Middle frontal gyrus (tissue), 1 donor: ENCODE data around the gene SYNJ2BP.
"Not testable (repeated sequence)": the region's sequence is repeated elsewhere in the genome, so short reads cannot be mapped to it uniquely, and the experiment has no call there.

Experiments used
- DNase-seq: peaks from one replicate; pipeline ENCODE4 v3.0.0-alpha.2; 2015; ENCODE audit warnings: low spot score; ENCODE audit errors: extremely low spot score

SYNJ2BP gene, protein sequence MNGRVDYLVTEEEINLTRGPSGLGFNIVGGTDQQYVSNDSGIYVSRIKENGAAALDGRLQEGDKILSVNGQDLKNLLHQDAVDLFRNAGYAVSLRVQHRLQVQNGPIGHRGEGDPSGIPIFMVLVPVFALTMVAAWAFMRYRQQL

DNA sequence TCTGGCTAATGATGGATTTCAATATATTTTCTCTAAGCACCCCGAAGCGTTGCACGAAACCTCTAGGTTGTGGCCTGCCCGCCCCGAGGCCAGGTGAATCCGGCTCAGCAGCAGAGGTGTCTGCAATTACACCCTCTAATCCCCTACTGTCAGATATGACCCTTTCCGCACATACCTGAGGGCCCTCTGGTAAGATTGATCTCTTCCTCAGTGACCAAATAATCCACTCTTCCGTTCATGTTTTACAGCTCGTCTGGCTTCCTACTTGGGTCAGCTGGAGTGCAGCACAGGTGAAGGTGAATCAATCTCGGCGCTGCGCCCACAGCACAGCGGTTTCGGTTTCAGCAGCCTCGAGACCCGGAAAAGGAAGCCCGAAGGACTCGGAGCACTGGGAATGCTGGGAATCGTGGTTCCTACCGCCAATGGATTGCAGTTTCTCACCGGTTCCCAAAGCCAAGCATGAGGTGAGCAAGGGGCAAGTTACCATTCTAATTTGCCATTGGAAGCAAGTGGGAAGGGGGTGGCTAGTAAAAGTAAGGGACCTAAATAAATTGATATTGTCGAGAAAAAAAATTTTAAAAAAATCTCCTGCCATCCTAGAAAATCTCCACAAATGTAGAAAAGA is at the start of gene SYNJ2BP:
SYNJ2BP (minus strand) TSS at position 366 of the 625 bp plus-strand sequence; CDS start at position 239, 127 bp downstream.
- peak; percentile 72 for DNase-seq

DNA sequence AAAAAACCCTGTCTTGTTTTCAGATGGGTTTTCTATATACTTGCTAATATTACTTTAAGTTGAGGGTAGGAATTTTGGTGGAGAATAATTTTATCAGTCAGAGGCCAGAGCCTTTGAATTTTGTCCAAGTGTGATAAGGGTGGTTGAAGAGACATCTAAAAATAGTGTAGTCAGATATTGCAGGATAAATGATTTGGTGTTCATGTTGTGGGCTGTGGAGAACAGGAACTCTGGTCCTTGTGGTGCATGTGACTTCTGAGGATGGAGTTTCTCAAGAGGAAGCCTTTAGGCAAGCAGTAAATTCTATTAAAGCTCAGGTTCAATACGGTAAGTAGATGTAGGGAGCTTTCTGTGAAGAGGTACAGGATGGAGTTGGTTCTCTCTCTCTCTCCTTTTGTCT is 37.8 kb upstream of the SYNJ2BP start:
- DNase-seq: no peak

DNA sequence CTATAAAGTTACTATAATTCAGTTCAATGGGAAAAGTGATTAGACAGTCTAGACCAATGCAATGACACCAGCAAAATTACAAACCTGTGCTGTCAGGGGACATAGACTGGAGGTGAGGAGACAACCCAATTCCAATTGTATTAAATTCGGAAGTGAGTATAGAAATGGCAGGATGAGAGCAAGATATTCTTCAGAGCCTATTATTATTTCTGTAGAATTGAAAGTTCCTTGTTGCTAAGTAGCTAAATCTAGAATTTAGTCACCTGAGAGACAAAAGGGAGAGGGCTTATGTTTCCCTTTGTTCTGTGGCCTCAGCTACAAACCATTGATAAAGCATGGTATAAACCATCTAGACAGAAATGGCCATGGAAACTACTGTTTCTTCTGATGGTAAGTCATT is 35.0 kb upstream of the SYNJ2BP start, which contains the start of gene ADAM21:
ADAM21 (plus strand) TSS at position 301 of the 400 bp plus-strand sequence. CDS start 5,326 bp downstream, outside the sequence.
- DNase-seq: no peak

DNA sequence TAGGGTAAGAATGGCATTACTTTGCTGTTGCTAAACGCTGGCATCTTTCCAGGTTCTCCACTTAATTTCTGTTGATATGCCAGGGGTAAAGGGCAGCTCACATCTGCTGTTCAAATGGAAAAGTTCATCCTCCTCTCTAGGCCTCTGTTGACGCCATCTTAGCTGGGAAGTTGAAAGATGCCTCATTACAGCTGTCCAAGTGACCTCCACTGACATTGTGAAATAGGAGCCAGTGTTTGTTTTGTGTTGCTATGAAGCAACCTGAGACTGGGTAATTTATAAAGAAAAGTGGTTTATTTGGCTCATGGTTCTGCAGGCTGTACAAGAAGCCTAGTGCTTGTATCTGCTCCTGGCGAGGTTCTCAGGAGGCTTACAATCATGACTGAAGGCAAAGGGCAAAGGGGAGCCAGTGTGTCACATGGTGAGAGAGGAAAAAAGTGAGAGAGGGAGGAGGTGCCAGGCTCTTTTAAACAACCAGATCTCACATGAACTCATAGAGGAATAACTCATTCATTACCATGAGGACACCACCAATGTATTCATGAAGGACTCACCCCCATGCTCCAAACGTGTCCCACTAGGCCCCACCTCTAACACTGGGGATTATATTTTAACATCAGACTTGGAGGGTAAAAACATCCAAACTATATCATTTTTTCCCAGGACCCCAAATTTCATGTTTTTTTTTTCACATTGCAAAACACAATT is 31.9 kb upstream of the SYNJ2BP start:
- DNase-seq: no peak

DNA sequence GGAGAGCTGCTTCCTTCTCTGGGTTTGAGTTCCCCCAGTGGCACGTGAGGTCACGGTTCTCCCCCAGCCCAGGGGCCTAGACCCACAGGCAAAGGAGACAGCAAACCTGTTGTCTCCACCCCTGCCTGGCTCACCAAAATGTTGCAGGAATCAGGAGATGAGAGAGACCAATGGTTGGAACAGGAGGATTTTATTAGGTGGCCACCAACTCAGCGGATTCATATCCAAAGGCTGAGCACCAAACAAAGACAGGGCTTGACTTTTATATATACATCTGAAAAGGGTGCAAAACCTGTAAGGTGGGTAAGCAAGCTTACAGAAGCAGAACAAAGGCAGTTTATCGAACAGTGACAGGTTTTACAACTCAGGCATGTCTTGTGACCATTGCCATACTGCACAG is 25.9 kb upstream of the SYNJ2BP start:
- DNase-seq: no peak

DNA sequence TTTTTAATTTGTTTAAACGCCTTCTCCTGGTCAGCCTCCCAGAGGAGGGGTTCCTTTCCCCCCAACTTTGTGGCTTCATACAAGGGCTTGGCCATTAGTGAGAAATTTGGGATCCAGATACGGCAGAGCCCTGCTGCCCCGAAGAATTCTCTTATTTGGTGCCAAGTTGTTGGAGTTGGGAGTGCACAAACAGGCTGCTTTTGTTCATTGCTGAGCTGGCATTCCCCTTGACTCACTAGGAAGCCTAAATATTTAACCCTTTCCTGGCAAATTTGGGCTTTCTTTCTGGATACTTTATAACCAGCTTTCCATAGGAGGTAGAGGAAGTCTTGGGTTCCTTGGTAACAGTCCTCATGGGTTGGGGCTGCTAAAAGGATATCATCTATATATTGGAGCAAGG is 24.8 kb upstream of the SYNJ2BP start:
- no peak for DNase-seq

DNA sequence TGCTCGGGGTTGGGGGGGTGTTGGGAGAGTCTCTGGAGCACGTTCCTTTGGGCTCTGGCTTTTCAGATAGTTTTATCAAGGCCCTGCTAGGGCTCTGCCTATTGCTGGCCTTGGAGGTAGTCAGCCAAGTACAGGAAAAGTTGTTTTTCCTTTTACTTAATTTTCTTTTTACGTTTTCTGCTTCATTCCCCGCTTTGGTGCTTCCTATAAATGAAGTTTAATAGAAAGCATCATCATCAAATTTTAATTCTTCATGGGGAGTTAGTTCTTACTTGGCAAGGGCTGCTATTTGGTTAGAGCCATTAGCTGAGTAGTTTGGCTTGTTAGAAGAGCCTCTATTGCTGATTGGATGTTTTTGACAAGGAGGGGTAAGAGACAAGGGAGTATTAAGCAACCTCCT is 20.0 kb upstream of the SYNJ2BP start:
- DNase-seq: no peak

DNA sequence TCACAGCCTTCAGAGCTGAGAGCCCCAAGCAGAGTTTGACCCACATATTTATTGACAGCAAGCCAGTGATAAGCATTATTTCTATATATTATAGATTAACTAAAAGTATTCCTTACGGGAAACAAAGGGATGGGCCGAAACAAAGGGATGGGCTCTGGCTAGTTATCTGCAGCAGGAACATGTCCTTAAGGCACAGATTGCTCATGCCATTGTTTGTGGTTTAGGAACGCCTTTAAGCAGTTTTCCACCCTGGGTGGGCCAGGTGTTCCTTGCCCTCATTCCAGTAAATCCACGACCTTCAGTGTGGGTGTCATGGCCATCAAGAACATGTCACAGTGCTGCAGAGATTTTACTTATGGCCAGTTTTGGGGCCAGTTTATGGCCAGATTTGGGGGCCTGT is 9.7 kb upstream of the SYNJ2BP start:
- not testable (repeated sequence) for DNase-seq

DNA sequence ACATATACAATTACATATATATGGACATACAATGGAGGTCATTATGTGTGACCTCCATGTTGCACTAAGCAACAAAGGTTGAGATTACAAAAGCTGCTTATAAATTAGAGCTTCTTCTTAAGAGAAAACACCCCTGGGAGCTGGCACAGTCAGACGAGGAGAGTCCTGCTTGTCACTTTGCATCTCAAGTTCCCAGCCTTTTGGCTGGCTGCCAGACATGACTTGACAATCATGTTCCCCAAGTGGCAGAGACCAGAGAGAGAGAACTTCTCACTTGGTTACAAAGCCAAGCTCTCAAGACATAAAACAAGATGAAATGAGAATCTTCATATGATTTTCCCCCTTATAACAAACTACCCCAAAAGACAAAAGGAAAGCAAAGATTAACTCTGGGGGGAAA is 8.5 kb upstream of the SYNJ2BP start:
- no peak for DNase-seq

DNA sequence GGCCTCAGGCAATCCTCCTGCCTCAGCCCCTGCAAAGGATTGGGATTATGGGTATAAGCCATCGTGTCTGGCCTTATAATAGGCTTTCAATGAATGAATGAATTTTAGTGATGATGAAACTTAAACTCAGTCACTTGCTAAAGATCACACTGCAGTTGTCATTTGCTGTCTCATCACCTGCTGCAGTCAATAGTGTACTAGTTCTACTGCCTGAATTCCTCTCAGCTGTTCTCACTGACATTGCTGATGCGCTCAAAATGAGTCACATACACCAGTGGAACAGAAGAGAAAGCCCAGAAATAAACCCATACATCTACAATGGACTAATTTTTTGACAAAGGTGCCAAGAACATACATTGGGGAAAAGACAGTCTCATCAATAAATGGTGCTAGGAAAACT is 5.6 kb upstream of the SYNJ2BP start:
- no peak for DNase-seq

DNA sequence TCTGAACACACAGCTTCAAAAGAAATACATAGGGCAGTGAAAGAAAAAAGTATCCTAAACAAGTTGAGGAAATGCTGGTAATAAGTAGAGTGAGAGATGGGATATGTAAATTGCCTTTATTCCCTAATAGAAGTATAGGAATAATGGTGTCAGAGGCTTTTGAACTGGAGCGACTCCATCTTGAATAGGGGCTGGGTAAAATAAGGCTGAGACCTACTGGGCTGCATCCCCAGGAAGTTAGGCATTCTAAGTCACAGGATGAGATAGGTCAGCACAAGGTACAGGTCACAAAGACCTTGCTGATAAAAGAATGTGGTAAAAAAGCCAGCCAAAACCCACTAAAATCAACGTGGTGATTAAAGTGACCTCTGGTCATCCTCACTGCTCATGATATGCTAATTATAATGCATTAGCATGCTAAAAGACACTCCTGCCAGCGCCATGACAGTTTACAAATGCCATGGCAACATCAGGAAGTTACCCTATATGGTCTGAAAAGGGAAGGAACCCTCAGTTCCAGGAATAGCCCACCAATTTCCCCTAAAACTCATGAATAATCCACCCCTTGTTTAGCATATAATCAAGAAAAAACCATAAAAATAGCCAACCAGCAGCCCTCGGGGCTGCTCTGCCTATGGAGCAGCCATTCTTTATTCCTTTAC is 2.5 kb upstream of the SYNJ2BP start:
- DNase-seq: not testable (repeated sequence)

DNA sequence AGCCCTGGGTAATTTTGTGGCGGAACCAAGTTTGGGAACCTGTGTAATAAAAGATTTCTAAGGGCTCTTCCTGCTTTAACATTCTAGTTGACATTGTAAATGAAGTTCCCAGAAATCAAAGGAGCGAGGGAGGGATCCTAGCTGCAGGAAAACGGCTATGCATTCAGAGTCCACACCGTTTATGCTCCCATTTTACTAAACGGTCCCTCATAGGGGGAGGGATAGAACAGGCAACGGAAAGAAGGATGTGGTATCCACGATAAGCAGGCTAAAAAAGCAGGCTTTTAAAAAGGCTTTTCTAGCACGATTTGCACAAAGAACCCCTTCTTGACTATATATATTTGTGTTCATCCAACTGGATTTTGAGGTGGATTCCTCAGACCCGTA is 559 bp downstream of the SYNJ2BP start:
- DNase-seq: no peak

DNA sequence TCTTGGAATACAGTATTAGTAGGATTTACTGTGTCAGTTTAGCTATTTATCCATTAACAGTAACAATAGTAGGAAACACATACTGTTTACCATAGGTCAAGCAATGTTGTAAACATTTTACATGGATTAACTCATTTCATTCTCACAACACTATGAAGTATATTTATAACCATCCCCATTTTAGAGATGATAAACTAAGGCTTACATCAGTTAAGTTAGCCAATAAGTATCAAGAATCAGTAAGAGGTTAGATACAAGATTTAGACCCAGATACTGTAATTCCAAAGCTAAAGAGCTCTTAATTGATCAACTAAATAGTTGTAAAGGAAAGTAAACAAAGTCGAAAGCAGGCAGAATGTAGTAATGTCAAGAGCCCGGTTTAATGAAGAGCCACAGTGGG is 1.1 kb downstream of the SYNJ2BP start:
- no peak for DNase-seq

DNA sequence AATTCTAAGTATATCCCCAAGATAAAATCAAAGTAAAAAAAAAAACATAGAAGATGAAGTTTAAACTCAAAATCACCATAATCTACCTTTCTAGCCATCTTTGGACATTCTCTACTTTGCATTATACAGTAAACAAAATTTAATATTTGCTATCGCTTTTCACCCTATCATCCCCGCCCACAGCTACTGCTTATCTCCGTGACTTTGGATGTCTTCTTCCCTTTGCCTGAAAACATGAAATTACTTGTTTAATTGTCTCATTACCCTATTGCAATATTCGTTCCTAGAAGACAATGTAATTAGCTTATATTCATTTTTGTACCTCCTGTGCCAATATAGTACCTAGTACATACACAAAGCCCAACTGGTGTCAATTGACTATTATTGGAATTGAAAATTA is 9.3 kb downstream of the SYNJ2BP start:
- DNase-seq: no peak

DNA sequence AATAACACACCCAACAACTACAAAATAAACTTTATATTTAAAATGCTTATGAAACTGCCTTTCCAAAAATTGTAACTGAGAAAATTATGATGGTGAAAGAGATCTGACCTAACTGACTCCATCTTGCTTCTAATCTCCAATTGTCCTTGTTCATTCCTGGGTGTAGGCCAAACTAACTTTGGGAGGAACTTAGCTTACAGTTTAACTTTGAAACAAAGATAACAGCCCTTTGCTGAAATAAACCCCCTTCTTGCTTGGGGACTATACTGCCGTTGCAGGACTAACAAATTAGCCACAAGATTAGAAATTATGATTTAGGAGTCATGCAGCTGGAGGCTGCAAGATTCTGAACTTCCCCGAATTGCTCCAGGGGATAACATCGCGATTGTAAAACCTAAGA is 10.7 kb downstream of the SYNJ2BP start:
- not testable (repeated sequence) for DNase-seq

DNA sequence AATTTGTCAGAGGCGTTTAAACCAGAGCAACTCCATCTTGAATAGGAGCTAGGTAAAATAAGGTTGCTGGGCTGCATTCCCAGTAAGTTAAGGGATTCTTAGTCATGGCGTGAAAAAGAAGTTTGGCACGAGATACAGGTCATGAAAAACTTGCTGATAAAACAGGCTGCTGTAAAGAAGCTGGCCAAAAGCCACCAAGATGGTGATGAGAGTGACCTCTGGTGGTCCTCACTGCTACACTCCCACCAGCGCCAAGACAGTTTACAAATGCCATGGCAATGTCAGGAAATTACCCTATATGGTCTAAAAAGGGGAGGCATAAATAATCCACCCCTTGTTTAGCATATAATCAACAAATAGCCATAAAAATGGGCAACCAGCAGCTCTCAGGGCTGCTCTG is 13.6 kb downstream of the SYNJ2BP start:
- not testable (repeated sequence) for DNase-seq

DNA sequence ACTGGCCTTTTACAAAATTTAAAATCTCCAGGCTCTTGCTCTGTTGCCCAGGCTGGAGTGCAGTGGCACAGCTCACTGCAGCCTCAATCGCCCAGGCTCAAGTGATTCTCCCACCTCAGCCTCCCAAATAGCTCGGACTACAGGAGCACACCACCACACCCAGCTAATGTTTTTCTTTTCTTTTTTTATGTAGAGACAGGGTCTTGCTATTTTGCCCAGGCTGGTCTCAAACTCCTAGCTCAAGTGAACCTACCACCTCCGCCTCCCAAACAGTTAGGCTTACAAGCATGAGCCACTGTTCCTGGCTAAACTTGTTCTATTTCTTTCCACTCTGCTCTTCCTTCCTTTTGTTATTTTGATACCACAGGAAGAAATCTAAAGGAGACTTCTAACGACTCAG is 15.2 kb downstream of the SYNJ2BP start:
- no peak for DNase-seq

DNA sequence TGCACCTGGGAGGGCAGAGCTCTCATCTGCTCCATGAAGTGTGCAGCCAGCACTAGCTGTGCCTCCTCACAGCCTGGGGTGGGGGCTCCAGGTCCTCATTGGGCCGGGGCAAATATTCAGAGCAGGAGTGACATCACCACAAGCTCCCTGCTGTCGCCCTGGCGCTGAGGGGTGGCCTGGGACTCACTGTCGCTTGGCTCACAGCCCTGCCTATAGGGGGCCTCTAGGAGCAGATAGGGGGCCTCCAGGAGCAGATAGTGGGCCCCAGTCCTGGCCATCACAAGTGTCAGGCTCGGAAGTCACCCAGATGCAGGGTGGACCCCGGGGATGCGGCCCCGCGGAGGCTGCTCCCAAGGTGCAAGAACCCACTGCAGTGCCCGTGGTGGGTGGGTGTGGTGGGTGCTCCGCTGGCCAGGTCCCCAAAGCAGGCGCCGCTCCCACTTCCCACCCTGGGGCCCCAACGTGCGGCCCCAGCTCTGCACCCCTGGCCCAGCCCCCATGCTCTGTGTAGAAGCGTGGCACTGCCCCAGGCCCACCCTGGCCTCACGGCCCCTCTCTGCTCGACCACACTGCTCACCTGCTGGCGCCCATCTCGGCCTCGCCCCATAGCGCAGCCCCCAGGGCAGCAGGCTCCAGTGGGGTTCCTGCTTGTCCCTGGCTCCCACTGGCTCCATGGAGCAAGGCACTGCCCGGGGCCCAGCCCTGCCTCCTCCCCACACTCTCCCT is 18.0 kb downstream of the SYNJ2BP start:
- no peak for DNase-seq

DNA sequence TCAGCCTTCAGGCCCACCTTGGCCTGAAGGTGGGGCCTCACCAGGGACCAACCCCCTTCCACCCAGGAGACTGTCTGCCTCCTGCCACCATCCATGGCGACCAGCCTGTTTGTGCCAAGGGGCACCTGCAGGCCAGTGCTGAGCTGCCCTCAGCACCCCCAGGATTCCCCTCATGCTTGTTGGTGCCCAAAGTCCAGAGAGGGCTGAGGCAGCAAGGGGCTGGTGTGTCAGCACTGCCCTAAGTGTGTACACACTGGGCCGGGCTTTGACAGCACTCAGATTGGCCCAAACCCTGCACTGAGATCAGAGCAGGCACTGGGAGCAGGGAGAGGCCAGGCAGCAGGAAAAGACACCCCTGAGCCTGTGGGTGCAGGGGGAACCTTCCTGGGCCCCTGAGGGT is 18.6 kb downstream of the SYNJ2BP start:
- no peak for DNase-seq

DNA sequence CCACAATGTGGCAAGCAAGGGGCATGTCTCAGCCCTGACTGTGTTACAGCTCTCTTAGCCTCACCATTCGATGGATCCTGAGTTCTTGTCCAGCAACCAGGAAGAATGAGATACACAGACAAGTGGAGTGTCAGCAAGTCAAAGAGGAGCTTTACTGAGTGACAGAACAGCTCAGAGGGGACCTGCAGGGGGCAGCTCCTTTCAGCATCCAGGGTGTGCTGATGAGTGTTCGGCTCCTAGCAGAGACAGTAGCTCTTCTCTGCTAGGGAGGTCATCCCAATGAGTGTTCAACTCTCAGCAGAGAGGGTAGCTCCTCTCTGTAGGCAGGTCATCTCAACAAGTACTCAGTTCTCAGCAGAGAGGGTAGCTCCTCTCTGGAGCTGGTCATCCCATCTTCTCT is 19.1 kb downstream of the SYNJ2BP start:
- DNase-seq: no peak

DNA sequence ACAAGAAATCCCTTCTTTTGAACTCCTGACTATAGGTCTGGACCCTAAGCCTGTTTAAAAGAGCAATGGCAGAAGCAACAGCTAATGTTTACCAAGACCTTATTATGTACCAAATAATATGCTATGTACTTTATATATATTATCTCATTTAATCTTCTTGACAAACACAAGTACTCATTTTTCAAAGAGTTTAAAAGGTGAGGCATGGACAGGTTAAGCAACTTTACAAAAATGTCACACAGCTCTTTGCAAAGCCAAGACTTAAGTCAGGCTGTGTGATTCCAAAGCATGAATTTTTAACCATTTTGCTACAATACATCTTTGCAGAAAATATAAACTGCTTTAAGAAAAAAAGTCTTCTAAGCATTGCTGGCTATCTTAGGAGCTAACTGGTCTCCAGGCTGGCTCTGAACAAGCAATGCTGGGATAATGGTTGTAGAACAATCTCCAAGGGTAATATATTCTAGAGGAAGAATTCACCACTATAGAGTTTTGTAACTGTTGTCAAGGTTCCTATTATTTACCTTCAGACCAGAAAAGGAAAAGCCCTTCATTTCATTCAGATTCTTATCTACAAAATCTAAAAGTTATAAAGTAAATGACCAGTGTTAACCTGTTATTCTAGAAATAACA is 22.1 kb downstream of the SYNJ2BP start:
- DNase-seq: no peak
